ENCODE measurements around the gene MRAP2. TPM values are rescaled to one million over a fixed set of nuclear protein-coding genes. Genes with fewer than 3 reads are reported as not detected.
"Not testable (repeated sequence)": the region's sequence is repeated elsewhere in the genome, so short reads cannot be mapped to it uniquely, and the experiment has no call there.

Gene MRAP2
- total and polyA plus RNA-seq, 2 of the 13 experiments (the other 11 are each of a cell fraction or from before 2014, with no cell fraction given), result 0.33 to 3.5 TPM

DNA sequence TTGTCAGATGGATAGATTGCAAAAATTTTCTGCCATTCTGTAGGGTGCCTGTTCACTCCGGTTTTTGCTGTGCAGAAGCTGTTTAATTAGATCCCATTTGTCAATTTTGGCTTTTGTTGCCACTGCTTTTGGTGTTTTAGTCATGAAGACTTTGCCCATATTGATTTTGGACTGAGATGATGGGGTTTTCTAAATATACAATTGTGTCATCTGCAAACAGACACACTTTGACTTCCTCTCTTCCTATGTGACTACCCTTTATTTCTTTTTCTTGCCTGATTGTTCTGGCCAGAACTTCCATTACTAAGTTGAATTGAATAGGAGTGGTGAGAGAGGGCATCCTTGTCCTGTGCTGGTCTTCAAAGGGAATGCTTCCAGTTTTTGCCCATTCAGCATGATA lies 96.0 kb downstream of the MRAP2 start:
- POLR2A ChIA-PET; H3K36me3 ChIP-seq (replicated peaks in 1 of 2; ENCODE audit: control insufficient read depth in 1 of 2, insufficient read depth in 2 of 2, low read length in 2 of 2); H3K9me3 ChIP-seq (ENCODE audit: low read length); H2AFZ ChIP-seq (ENCODE audit: low read length); H3K27me3 ChIP-seq (ENCODE audit: control insufficient read depth in 1 of 2, insufficient read depth in 2 of 2, low read length in 2 of 2); H3K79me2 ChIP-seq (ENCODE audit: insufficient read depth, low read length); intact Hi-C loops (cut with micrococcal nuclease; ENCODE audit: unreplicated experiment); H3K27ac ChIP-seq (ENCODE audit: extremely low read length, insufficient read depth, low read length); H3K9ac ChIP-seq (ENCODE audit: insufficient read depth, low read depth, low read length); H3K4me2 ChIP-seq (ENCODE audit: low read depth, low read length); BruUV-seq (replicated peaks); H3K4me1 ChIP-seq (ENCODE audit: insufficient read depth, low read length); H4K20me1 ChIP-seq (ENCODE audit: insufficient read depth, low read length); FAIRE-seq; CTCF ChIA-PET (ENCODE audit: low intra/inter-chr PET ratio, low total read pairs); in situ Hi-C loops (cut with HindIII; ENCODE audit: extremely low pct_ligation_motif_present, low pct_unique_long_range_greater_than_20kb); H3K4me3 ChIP-seq (replicated peaks in 1 of 3; ENCODE audit: insufficient read depth in 1 of 3, low read depth in 2 of 3, low read length in 3 of 3); TF ChIP-seq SOX6 (IDR thresholded peaks at IDR 0.05): not testable (repeated sequence)
- DNase-seq (ENCODE audit: low spot score), result peak; percentile 31
- ATAC-seq, result peak; percentile 48
- WGBS (ENCODE audit: low lambda C conversion rate), result 4% methylated on average over 1 of the region's 1 CpG
- TF ChIP-seq TARDBP (CRISPR knock-in tag; IDR thresholded peaks at IDR 0.05) (0 out of 2 replicates have a peak, but pooled peaks have one; percentile 41), HDAC2 (CRISPR knock-in tag; IDR thresholded peaks at IDR 0.05) (peak; percentile 54; the same call in 1 of the 2 replicates), TCF7 (IDR thresholded peaks at IDR 0.05; ENCODE audit: low read depth) (peak; percentile 47; the same call in 1 of the 2 replicates), ETV5 (CRISPR knock-in tag; IDR thresholded peaks at IDR 0.05; ENCODE audit: borderline replicate concordance) (peak; percentile 28; the same call in 1 of the 2 replicates), FOXJ3 (CRISPR knock-in tag; IDR thresholded peaks at IDR 0.05; ENCODE audit: borderline replicate concordance) (peak; percentile 59; the same call in 1 of the 2 replicates), POGZ (CRISPR knock-in tag; IDR thresholded peaks at IDR 0.05) (peak; percentile 79), ONECUT2 (CRISPR knock-in tag; IDR thresholded peaks at IDR 0.05) (peak; percentile 87), SOX6 (CRISPR knock-in tag; IDR thresholded peaks at IDR 0.05) (peak; percentile 83), LCORL (IDR thresholded peaks at IDR 0.05) (peak; percentile 70; the same call in 1 of the 2 replicates), LCORL (CRISPR knock-in tag; IDR thresholded peaks at IDR 0.05) (peak; percentile 65; the same call in 1 of the 2 replicates)
- TF ChIP-seq, protein P1, sequence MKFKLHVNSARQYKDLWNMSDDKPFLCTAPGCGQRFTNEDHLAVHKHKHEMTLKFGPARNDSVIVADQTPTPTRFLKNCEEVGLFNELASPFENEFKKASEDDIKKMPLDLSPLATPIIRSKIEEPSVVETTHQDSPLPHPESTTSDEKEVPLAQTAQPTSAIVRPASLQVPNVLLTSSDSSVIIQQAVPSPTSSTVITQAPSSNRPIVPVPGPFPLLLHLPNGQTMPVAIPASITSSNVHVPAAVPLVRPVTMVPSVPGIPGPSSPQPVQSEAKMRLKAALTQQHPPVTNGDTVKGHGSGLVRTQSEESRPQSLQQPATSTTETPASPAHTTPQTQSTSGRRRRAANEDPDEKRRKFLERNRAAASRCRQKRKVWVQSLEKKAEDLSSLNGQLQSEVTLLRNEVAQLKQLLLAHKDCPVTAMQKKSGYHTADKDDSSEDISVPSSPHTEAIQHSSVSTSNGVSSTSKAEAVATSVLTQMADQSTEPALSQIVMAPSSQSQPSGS (CRISPR knock-in tag; IDR thresholded peaks at IDR 0.05), result 0 out of 2 replicates have a peak, but pooled peaks have one; percentile 22
- TF ChIP-seq, protein P2, sequence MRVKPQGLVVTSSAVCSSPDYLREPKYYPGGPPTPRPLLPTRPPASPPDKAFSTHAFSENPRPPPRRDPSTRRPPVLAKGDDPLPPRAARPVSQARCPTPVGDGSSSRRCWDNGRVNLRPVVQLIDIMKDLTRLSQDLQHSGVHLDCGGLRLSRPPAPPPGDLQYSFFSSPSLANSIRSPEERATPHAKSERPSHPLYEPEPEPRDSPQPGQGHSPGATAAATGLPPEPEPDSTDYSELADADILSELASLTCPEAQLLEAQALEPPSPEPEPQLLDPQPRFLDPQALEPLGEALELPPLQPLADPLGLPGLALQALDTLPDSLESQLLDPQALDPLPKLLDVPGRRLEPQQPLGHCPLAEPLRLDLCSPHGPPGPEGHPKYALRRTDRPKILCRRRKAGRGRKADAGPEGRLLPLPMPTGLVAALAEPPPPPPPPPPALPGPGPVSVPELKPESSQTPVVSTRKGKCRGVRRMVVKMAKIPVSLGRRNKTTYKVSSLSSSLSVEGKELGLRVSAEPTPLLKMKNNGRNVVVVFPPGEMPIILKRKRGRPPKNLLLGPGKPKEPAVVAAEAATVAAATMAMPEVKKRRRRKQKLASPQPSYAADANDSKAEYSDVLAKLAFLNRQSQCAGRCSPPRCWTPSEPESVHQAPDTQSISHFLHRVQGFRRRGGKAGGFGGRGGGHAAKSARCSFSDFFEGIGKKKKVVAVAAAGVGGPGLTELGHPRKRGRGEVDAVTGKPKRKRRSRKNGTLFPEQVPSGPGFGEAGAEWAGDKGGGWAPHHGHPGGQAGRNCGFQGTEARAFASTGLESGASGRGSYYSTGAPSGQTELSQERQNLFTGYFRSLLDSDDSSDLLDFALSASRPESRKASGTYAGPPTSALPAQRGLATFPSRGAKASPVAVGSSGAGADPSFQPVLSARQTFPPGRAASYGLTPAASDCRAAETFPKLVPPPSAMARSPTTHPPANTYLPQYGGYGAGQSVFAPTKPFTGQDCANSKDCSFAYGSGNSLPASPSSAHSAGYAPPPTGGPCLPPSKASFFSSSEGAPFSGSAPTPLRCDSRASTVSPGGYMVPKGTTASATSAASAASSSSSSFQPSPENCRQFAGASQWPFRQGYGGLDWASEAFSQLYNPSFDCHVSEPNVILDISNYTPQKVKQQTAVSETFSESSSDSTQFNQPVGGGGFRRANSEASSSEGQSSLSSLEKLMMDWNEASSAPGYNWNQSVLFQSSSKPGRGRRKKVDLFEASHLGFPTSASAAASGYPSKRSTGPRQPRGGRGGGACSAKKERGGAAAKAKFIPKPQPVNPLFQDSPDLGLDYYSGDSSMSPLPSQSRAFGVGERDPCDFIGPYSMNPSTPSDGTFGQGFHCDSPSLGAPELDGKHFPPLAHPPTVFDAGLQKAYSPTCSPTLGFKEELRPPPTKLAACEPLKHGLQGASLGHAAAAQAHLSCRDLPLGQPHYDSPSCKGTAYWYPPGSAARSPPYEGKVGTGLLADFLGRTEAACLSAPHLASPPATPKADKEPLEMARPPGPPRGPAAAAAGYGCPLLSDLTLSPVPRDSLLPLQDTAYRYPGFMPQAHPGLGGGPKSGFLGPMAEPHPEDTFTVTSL (CRISPR knock-in tag; IDR thresholded peaks at IDR 0.05; ENCODE audit: borderline replicate concordance), result peak; percentile 86
- TF ChIP-seq, protein P3, sequence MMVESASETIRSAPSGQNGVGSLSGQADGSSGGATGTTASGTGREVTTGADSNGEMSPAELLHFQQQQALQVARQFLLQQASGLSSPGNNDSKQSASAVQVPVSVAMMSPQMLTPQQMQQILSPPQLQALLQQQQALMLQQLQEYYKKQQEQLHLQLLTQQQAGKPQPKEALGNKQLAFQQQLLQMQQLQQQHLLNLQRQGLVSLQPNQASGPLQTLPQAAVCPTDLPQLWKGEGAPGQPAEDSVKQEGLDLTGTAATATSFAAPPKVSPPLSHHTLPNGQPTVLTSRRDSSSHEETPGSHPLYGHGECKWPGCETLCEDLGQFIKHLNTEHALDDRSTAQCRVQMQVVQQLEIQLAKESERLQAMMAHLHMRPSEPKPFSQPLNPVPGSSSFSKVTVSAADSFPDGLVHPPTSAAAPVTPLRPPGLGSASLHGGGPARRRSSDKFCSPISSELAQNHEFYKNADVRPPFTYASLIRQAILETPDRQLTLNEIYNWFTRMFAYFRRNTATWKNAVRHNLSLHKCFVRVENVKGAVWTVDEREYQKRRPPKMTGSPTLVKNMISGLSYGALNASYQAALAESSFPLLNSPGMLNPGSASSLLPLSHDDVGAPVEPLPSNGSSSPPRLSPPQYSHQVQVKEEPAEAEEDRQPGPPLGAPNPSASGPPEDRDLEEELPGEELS (CRISPR knock-in tag; IDR thresholded peaks at IDR 0.05), result peak; percentile 65
